ENCODE data around the gene AMPH.
"Not testable (repeated sequence)": the region's sequence is repeated elsewhere in the genome, so short reads cannot be mapped to it uniquely, and the experiment has no call there.

The AMPH gene

DNA sequence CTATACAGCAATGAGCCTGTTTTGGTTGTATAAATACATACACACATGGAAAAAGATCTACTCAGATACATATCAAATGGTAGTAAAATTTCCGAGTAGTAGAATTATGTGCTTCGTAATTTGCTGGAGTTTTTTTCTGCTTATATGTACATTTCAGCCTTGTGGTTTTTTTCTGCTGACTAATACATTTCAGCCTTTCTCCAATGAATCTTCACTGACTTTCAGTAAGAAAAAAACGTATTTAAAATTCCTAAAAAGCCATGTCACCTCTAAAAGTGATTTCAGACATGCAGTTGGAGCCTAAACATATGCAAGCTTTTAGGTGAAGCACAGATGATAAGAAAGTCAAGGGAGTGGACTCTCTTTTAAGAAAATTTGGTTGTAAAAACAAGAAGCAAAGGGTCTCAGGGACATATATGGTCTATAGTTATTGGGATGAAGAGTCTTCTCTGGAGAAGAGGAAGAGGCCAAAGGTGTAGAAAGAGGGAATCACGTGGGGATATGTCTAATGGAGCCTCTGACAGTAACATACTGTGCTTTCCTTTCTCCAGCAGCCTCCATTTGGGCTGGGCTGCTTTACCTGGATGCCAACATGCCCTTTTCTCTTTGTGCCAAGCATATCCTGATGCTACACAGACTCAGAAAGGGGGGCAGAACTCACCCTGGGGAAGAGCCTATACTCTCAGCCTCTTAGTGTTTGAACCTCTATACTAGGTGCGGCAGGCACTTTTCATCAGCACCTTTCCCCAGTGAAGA, 2.4 kb downstream of the AMPH start:
- peak; percentile 10 for DNase-seq (ENCODE audit: low read depth)

DNA sequence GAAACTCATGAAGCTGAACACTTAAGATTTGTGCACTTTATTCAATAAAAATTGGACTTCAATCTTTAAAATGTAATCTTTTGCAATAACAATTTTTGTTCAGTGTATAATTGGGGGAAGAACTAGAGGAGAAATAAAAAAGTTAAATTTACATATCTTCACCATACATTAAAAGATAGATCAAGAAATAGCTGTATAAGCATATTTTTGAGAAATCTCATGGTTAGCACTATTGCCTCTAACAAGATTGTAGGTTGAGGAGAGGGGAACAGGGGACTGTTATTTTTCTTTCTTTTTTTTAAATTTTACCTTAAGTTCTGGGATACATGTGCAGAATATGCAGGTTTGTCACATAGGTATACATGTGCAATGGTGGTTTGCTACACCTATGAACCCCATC, 5.3 kb downstream of the AMPH start:
- no peak for DNase-seq (ENCODE audit: low read depth)

DNA sequence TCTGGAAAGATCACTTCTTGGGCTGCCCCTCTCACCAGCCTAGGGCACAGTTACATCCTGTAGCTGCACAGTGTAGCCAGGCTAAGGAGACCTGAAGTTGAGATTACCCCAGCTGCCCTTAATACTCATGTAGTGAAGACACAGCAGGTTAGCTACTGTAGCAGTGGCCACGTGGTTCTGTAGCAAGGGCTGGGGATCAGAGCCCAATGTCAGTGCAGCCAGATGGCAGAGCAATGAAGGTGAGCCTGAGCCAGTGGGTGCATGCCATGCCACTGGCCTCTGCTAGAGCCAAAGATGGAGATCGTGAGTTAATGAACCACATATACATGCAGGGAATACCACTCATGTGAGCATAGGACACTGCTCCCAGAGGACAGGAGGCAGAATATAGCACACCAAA, 15.5 kb downstream of the AMPH start:
- no peak for DNase-seq (ENCODE audit: low read depth)

DNA sequence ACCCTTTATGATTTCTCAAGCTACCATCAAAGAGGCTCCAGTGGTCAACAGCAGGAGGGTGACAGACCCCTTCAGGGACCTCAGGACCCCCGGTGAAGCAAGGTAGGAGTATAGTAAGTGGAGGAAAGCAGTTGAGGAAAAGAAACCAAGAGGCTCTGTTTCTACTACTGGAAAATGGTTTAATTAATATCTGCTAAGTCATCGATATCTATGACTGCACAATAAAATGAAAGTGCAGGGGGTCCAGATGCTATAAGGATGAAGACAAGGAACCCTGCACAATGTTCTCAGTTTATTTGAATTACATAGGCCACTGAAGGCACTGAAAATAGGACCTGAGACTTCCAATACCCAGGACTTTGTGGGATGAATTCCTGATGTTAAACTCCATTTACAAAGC, 23.7 kb downstream of the AMPH start:
- no peak for DNase-seq (ENCODE audit: low read depth)

DNA sequence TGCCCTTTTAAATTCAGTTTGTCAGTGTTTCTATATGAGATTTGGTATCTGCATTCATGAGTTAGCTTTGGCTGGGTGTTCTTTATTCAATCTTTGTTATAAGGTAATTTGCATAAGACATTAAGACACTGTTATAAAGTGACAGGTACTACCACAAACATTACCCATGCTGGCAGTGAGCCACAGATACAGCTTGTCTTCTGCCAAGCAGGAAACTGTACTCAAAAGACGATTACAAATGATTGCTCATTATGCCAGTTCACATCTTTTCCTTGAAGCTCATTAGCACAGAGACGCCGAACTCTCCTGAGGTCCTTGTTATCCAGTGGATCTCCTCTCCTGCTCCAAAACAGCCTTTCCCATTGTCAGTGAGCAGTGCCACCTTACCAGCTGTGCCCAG, 30.4 kb downstream of the AMPH start:
- no peak for DNase-seq (ENCODE audit: low read depth)

DNA sequence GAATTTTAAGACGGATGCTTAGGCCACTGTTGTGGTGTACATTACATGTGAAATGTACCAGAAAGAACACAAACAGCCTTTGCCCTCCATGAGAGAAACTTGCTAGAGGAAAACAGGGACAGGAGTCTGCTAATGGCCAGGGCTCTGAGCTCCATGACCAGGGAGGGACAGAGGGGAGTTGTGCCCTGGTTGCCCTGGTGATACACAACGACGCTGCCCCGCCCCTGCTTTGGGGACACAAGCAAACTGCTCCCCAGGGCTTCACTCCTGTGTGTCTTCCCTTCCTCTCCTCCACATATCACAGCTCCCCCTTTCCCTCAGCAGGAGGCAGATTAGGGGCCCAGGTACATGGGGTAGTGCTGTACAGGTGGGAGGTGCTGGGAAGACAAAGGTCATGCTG, 36.2 kb downstream of the AMPH start:
- no peak for DNase-seq (ENCODE audit: low read depth)

DNA sequence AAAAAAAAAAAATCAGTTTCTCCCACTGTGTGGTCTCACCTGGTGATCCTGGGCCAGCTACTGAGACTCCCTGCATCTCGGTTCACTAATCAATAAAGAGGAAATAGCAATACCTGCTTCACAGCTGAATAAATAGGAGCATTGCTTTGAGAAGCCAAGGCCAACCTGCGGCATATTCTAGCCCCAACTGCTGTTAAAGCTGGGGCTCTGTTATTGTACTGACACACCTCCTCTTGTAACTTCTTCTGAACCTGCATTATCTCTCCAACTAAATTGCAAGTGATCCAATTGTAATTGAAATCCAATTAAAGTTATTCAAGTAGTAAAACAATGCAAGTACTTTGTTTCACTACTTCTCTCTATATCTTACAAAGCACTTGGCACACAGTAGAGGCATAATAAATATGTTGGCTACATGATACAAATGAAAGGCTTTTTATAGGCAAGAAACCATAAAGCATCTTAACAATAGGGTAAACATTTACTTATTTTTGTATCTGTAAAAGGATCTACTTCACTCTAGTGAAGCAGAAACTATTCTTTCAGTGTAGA, 38.4 kb downstream of the AMPH start:
- no peak for DNase-seq (ENCODE audit: low read depth)

DNA sequence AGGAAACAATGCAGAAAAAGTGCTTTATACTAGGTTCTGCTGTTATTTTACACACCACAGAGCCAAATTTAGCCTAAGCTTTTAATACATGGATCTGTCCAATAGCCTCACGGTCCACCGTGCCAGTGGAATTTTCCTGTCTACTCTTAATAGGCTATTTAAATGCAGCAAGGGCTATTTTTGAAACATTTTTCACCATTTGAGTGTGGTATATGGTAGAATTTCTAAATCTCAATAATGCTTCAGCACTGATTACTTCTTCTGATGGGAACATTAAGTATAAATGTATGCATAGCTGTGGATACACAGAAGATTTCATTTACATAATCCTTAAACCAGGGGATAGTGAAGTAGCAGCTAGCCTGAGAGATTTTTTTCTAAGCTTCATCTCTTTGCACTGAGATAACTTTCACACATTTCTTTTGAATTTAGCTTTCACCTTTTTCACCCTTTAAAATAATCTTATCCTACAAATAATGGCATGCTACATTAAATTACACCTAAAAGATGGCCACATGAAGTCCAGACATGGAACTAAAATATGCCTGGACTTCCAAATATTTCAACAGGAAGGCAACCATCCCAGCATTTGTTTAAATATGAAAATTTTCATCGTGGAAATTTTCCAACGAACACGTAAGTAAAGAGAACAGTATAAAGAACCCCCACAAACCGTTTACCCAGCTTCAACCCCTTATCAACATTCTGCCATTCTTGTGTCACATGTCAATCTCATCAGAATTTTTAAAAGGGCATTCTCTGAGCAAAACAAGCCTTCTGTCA, 45.4 kb downstream of the AMPH start:
- DNase-seq (ENCODE audit: low read depth) = no peak

DNA sequence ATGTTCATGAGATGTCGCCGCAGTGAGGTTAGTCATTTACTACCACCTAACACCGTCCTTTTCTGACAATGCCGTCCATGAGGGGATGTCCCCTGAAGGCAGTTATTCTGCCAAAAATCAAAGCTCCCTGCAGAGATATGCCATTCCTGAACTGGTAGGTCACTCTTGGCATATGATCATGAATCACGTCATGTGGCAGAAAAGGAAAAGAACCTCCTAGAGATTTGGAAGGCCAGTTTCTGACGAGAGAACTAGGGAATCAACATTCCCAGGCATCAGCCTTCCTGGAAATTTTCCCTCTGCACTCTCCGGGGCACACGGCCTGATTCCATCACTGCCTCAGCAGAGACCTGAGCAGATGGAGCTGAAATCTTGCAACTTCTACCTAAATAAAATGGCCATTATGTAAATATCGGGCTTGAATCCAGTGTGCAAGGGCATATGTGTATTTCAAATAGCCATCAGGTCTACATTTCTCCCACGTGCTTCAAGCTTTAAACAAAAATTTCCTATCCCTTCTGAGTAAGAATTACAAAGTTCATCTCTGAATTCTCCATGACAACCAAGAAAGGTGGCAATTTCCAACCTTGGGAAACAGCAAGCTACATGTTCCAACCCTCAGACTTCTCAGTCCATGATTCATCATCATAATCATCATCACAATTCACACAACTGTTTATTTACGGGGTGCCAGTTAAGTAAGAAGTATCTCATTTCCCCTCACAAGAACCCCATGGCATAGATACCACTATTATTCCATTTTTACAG, 46.5 kb downstream of the AMPH start:
- peak; percentile 44 for DNase-seq (ENCODE audit: low read depth)

DNA sequence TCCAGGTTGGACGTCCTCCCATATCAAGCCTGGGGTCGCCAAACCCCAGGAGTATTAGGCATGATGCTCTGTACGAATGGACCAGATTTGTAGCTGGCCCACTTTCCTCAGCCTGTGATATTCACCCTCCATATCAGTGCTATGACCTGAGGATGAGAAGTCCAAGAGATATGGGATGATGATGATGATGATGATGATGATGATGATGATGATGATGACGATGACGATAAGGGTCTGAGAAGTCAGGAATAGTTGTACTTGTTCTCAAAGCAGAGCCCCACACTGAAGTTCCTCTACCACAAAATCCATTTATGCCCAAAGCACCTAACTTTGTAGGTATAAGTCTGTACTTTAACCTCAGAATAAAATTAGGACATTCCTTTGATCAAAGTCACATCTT, 50.7 kb downstream of the AMPH start:
- DNase-seq (ENCODE audit: low read depth) = no peak

DNA sequence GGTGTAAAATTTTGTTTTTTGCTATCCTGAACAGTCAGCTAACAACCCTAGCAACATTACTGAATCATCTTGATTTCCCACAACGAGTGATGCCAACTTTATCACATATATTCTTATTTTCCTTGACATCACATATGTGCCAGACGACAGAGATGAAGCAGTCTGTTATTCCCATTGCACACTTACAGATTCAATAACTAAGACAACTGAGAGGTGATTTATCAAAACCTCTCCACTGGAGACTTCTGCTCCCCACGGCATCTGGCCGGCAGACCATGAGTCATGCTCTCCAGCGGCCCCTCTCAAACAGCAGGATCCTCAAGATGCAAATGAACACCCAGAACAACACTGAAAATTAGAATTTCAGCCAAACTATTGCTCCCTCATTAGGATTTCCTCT, 57.1 kb downstream of the AMPH start:
- DNase-seq (ENCODE audit: low read depth) = no peak

DNA sequence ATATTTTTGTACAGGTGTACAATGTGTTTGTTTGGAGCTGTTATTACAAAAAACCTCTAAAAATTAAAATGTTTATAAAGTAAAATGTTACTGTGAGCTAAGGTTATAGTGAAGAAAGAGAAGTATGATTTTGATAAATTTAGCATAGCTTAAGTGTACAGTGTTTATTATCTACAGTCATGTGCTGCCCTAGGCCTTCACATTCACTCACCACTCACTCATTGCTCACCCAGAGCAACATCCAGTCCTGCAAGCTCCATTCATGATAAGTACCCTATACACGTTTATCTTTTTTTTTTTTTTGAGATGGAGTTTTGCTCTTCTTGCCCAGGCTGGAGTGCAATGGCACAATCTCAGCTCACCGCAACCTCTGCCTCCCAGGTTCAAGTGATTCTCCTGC, 59.6 kb downstream of the AMPH start:
- not testable (repeated sequence) for DNase-seq (ENCODE audit: low read depth)

DNA sequence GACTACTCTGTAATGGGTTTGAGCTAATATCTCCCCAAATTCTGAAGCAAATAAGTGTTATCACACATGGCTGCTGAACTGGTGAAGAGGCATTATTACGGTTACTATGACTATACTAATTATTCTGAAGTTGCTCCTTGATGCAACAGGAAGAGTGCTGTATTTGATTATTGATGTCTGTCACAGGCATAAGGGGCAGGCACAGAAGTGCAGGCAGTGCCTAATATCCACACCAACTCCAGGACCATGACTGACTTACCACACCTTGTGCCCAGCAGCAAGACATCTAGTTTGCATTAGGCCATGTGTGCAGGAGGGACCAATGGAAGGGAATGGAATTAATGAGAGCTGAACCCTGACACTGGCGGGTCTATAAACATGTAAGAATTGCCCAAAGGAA, 62.7 kb downstream of the AMPH start:
- DNase-seq (ENCODE audit: low read depth) = no peak

DNA sequence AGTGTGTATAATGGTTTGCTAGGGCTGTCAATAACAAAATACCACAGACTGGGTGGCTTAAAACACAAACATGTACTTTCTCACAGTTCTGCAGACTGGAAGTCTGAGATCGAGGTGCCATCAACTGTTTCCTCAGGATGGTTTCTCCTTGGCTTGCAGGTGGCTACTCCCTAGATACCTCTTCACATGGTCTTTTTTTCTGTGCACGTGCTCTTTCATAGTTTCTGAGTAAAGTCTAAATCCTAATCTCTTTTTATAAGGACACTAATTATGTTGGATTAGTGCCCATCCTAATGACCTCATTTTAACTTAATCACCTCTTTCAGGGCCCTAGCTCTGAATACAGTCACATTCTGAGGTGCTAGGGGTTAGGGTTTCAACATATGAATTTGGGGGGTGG, 65.9 kb downstream of the AMPH start:
- DNase-seq (ENCODE audit: low read depth) = no peak

DNA sequence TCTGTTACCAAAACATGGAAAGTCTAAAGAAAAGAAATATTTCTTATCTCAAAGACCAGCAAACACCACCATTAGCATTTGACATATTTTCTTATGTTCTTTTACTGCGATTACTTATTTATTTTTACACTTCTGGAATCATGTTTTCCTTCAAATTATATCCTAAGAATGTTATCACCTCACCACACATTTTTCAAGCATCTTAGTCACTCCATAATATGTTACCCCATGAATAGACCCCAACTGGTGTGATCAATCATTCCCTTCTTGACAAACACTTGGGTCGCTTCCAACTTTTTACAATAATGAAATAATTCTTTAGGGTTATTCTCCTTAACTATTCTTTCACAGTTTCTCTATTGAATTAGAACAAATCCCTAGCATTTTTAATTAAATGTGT, 67.4 kb downstream of the AMPH start:
- DNase-seq (ENCODE audit: low read depth) = no peak

DNA sequence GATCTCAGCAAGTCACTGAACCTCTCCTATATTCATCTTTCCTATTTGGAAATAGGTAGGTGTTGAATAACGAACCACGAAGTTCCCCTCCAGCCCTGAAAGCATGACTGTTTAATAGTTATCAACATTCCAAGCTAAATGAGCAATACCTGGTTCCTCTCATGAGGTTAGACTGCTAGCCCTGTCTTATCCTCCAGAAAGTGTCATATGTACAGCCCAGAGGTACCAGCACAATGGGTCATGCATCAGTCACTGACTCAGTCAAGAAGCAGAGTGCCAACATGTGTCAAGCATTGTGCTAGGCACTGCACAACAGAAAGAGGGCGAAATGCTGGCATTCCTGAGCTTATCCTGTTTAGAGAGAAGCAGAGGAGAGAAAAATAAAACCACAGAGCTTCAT, 70.0 kb downstream of the AMPH start:
- DNase-seq (ENCODE audit: low read depth) = no peak

DNA sequence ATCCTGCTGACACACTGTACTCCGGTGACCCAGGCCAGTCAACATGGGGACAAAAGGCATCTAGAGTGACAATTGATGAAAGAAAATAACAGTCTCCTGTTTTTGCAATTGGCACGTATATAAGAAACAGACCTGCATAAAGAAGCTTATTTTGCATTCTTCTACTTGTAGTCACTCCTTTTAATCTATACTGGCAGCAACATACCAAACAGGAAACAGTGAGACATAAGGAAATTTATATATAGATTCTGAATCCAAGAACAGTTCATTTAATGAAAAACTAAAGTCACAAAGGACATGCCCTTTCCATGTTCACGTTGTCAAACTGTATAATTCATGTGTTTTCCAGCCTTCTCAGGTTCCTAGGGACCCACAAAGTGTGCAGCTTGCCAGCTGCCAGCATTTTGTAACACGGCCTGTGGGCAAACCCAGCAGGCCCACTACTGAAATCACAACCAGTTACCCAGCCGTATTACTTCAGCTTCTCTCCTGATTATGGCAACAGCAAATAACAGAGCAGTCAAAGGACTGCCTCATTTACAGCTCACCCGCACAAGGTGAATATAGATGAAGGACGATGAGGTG, 72.3 kb downstream of the AMPH start:
- no peak for DNase-seq (ENCODE audit: low read depth)

DNA sequence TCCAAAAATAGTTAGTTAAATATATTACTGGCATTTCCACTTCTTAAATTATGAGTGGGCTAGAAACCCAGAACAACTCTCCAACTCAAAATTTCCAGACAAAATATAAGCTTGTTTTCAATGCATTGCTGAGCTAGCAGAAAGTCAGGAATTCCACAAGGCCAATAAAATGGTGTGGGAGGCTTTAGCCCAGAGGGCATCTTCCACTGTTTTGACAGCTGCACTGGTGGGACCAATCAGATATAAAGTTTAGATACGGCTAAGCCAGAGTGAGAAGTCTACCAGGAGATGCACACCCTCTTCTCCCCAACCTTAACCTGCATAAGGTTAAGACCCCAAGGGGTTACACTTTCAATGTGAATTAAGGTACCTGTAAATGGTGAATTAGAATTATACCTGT, 76.6 kb downstream of the AMPH start:
- no peak for DNase-seq (ENCODE audit: low read depth)

DNA sequence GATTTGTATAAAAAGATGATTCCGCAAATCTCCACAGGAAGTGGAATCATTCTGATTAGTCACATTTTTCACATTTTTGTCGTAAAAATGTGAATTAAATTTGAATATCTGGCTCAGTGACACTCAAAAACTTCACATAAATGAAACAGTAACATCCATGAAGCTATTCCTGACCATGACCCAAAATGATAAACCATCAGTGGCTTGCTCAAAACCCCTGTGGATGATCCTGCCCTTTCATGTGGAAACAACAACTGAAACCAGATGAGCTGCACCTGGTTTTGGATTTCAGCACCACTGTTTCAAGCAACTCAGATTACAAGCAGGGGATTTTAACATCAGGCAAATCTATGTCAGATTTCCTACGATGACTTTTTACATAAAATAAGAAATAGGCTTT, 80.3 kb downstream of the AMPH start:
- DNase-seq (ENCODE audit: low read depth) = no peak

DNA sequence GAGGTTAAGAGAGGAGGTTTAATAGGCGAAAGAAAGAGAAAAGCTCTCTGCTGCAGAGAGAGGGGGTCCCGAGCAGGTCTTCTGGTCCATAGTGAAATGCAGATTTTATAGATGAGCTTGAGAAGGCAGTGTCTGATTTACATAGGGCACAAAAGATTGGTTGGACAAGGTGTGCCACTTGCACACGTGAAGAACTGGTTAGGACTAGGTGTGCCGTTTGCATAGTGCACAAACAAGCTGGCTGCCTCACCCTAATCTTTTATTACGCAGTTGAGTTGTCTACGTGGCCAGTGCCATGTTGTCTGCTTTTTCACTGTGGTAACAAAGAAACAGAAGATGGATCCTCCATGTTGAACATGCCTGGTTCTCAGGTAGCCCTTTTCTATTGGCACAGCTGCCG, 82.6 kb downstream of the AMPH start:
- no peak for DNase-seq (ENCODE audit: low read depth)

DNA sequence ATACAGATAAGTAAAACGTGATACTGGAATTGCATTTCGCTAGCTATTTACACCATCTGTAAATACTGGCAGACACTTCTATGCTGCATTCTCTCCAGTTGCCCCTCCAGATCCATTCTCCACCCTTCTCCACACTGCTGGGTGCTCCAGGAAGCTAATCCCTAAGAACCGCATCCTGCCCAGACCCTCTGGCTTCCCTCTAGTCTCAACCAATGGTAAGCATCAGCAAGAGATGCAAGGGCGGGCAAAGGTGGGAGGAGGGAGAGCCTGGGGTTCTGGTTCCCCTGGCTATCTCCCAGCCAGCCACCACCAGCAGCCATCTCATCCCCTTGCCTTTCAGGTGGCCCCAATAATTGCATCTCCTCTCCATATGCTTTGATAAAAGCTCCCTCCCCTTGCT, 84.4 kb downstream of the AMPH start:
- no peak for DNase-seq (ENCODE audit: low read depth)

DNA sequence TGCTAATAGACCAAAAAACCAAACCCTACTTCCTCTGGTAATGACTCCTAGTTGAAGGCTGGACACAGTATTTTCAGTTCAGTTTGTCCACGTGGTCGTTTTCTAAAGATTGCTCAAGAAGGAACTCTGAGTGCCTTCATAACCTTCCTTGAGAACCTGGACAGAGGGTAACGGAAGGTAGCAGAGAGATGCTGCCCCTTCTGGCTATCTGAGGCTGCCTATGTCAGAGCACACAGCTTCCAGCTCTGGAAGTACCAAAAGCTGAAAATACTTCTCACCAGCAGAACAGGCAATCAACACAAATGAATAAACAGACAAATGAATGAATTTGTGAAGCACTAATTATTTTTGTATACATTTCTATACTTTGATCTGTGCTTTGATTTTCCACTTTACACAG, 85.2 kb downstream of the AMPH start:
- no peak for DNase-seq (ENCODE audit: low read depth)

All from stromal cell of bone marrow (primary cell).